Measurements from ENCODE around the gene POC1B. TPM values are rescaled to one million over a fixed set of nuclear protein-coding genes. Genes with fewer than 3 reads are reported as not detected.
A peak's percentile ranks its signal among the peaks of the same experiment; 100 is the strongest.

Gene POC1B
- total and polyA plus RNA-seq, 11 donors, result 3.3 to 12.4 (median 8.5) TPM

DNA sequence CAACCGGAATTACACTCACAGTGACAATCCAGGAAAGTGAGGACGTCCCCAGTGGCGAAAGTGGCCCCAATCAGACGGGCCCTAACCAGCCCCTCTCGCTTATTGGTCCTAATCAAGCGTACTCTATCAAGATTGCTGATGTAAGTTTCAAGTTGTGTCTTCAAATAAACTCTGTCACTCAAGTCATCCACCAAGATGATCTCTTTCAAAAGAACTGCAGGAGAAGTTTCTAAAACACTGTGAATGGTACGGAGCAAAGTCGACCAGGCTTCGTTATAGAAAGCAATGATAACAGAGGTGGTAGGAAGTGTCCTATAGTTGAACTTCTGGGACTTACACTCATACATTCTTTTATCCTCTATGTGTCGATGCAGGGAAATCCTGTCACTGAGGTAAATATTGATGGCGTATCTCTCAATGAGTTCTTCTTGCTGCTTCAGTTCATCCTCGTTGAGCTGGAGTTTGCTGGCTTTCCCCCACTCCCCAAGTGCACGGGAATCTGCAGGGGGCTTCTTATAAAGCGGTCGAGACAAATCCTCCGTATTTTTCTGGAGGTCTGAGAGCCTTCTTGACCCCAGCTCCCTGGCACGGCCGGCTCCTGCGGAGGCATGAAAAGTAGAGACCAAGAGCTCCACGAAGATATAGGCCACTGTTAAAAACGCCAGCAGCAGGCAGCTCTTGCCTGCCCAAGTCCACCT is 1.9 kb downstream of the POC1B start:
- intact Hi-C loops (cut with DNase I), result loop anchor here in 9 of 10 donors (1.0 to 10.0 kb wide), 10 partner anchors 42 to 505 kb away; partner anchors contain the start of gene DUSP6 (in 4 of the 9)
- ATAC-seq (no peak), DNase-seq (no peak)
- Histone ChIP-seq H3K9me3 (no peaks in the 10 kb centered on the region), H3K4me1 (peaks cover 6 to 49% (median 34%) of the 10 kb centered on the region in 12 donors), H3K4me3 (peak overlapping the region; percentile 68 to 97 (median 92)), H3K27me3 (no peaks in the 10 kb centered on the region), H3K27ac (peak overlapping the region; percentile 74 to 95 (median 90)), H3K36me3 (peaks cover 0 to 3% (median 0%) of the 10 kb centered on the region in 9 donors)
- TF ChIP-seq POLR2A (IDR thresholded peaks at IDR 0.05) (no peak), CTCF (IDR thresholded peaks at IDR 0.05) (no peak)
- WGBS, 4 donors, result 23 to 29% (median 29%) methylated on average over 21 of the region's 21 CpGs

DNA sequence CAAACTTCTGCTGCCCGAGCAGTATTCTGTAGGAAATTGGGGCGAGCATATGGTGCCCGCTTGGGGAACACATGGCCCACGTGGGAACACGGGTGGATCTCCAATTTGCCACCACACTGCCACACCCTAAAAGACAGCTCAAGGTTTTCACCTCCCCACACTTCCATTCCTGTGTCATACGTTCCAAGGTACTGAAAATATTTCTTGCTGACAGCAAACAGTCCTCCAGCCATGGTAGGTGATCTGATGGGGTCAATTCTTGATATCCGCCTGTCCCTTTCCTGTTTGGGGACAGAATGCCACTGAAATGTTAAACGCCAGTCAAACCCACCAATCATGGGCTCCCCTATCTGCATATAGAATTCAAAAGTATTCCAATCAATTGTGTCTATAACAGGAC is 2.5 kb downstream of the POC1B start:
- Histone ChIP-seq H3K36me3 (peaks cover 0 to 3% (median 0%) of the 10 kb centered on the region in 9 donors), H3K27me3 (no peaks in the 10 kb centered on the region), H3K4me1 (peaks cover 6 to 49% (median 34%) of the 10 kb centered on the region in 12 donors), H3K9me3 (no peaks in the 10 kb centered on the region), H3K27ac (no peak overlapping the region), H3K4me3 (peak overlapping the region in 10 of 12 donors; percentile 79 to 96 (median 92))
- TF ChIP-seq CTCF (IDR thresholded peaks at IDR 0.05), result no peak
- no peak for DNase-seq
- WGBS, 4 donors, result 82 to 89% (median 84%) methylated on average over 8 of the region's 8 CpGs
- intact Hi-C loops (cut with DNase I), result loop anchor here in 8 of 10 donors (5.0 to 10.0 kb wide), 6 partner anchors 41 to 469 kb away; partner anchors contain the start of gene DUSP6 (in 4 of the 8)
- ATAC-seq, result no peak

DNA sequence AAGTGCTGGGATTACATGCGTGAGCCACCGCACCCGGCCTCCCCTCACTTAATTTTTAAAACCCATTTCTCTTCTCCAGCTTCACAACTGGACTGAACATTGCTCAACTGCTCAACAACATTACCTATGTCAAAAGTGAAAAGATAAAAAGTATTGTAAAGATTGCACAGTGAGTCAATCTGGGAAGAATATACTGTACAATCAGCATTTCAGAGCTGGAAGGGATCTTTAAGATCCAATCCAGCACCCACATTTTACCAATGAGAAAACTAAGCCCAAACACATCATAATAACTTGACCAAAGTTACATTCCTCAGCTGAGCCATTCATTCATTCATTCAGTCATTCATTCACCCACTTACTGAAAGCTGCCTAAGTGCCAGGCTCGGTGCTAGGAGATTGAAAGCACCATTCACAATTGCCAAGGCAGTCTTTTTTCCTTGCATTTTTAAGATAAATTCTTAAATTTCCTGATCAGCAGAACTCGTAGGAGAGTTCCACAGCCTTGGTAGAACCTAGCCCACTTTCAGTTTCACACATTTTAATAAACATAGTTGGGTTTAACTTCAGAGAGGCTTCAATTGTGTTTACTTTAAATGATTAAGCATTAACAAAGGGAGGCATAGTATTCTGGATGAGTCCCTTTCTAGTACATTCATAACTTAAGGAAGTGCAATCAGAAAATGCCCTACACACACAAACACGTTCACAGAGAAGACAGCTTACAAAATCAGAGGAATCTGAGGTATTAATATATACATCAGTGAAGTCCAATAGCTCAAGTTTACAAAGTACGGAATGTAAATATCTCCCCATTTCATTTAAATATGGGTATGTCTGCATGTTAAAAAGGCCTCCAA is 4.3 kb downstream of the POC1B start:
- Histone ChIP-seq H3K27ac (peak overlapping the region in 1 of 12 donors; percentile 5), H3K9me3 (no peaks in the 10 kb centered on the region), H3K27me3 (no peaks in the 10 kb centered on the region), H3K4me3 (peak overlapping the region in 2 of 12 donors; percentile 2 to 15), H3K36me3 (peaks cover 0 to 3% (median 0%) of the 10 kb centered on the region in 9 donors), H3K4me1 (peaks cover 6 to 42% (median 28%) of the 10 kb centered on the region in 12 donors)
- DNase-seq, result no peak
- no peak for ATAC-seq
- WGBS, 4 donors, result 85 to 89% (median 87%) methylated on average over 7 of the region's 7 CpGs
- no peak for TF ChIP-seq CTCF (IDR thresholded peaks at IDR 0.05)
- TF ChIP-seq POLR2A (IDR thresholded peaks at IDR 0.05), result no peak
- intact Hi-C loops (cut with DNase I), result loop anchor here in 8 of 10 donors (5.0 to 10.0 kb wide), 6 partner anchors 39 to 467 kb away; partner anchors contain the start of gene DUSP6 (in 4 of the 8)

DNA sequence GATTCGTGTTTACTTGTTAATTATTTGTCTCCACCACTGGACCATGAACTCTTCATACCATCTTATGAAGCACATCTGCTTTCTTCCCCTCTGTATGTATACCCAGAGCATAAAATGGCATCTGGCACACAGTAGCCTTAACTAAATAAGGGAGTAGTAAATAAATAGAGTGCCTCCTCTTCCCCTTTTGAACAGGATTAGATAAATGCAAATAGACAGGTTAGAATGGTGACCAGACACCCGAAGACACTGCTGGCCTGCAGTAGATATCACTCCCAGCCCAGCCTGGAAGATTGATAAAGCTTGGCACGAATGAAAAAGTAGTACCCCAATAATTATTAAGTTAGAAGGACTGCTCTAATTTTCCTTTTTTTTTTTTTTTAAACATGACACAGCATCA is 8.1 kb downstream of the POC1B start:
- intact Hi-C loops (cut with DNase I), result no loop called here
- DNase-seq, result no peak

More for the DNA sequence above, 8.1 kb downstream of the POC1B start:
- no peak for ATAC-seq
- WGBS, 4 donors, result 60 to 94% (median 78%) methylated on average over 3 of the region's 3 CpGs
- Histone ChIP-seq H3K27me3 (no peaks in the 10 kb centered on the region), H3K4me3 (no peak overlapping the region), H3K27ac (no peak overlapping the region), H3K4me1 (peaks cover 0 to 34% (median 16%) of the 10 kb centered on the region in 12 donors), H3K9me3 (no peaks in the 10 kb centered on the region), H3K36me3 (peaks cover 0 to 3% (median 0%) of the 10 kb centered on the region in 9 donors)
- TF ChIP-seq CTCF (IDR thresholded peaks at IDR 0.05), result no peak
- no peak for TF ChIP-seq POLR2A (IDR thresholded peaks at IDR 0.05)
